Measurements from ENCODE around the gene ARSD. TPM values are rescaled to one million over a fixed set of nuclear protein-coding genes. Genes with fewer than 3 reads are reported as not detected.

The ARSD gene
- total RNA-seq, 1 donor from 2014 or later, result 12.4 TPM

- DNase-seq (ENCODE audit: low read depth), result no peak
Measured at GRCh38 chrX:2862404-2862803, 66.7 kb downstream of the ARSD start.

- DNase-seq (ENCODE audit: low read depth), result no peak
Measured at GRCh38 chrX:2859197-2859797, 69.8 kb downstream of the ARSD start.

- DNase-seq (ENCODE audit: low read depth), result no peak
Measured at GRCh38 chrX:2857566-2857965, 71.6 kb downstream of the ARSD start.

GRCh38 chrX:2855761-2856160 is 73.4 kb downstream of the ARSD start:
- DNase-seq (ENCODE audit: low read depth), result no peak

- no peak for DNase-seq (ENCODE audit: low read depth)
Measured at GRCh38 chrX:2854918-2855317, 74.2 kb downstream of the ARSD start.

Other genes starting within 250 kb of the ARSD start
- gene CD99, start 238.0 kb downstream of the ARSD start, total RNA-seq, result 487 and 559 TPM in 2 replicates
- gene XG, start 177.3 kb downstream of the ARSD start, total RNA-seq, result 0.27 and 1.5 TPM in 2 replicates
- 12.0 and 14.4 TPM in 2 replicates for gene GYG2, start 100.4 kb downstream of the ARSD start, total RNA-seq
- gene ARSH, start 77.2 kb upstream of the ARSD start, total RNA-seq, result 0.99 TPM in 1 of 2 replicates, not detected in the other
- 0.26 TPM in 1 of 2 replicates, not detected in the other for gene ARSF, start 112.1 kb upstream of the ARSD start, total RNA-seq